ENCODE results near the gene CHTF8.
A peak's percentile ranks its signal among the peaks of the same experiment; 100 is the strongest.

CHTF8 gene

DNA sequence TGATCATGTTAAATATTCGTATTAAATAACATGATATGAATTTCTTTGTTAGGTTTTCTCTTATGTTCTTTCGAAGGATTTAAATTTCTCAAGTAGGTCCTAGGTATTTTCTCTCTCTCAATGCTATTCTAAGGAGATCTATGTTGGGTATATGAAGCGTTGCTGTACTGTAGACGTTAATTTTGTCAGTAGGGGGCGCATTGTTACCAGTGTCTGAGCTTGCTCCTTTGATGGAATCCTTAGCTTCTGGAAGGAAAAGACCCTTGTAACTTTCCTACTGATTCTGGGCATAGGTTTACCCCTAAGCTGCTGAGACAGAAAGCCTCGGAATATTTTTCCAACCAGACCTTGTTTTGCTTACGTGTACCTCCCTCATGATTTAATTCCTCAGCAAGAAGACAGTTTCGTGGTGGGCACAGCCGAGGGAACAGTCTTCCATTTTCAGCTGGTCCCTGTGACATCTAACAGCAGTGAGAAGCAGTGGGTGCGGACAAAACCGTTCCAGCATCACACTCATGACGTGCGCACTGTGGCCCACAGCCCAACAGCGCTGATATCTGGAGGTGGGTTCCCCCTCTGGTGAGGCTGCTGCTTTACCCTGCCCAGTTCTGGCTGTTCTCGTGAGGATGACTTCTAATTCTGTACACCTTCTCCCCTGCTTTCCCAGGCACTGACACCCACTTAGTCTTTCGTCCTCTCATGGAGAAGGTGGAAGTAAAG lies 17.9 kb upstream of the CHTF8 start:
- no peak for TF ChIP-seq EGR1 (IDR thresholded peaks at IDR 0.05)
- peak; percentile 73 for TF ChIP-seq RAD21 (IDR thresholded peaks at IDR 0.05; ENCODE audit: low read depth)
- TF ChIP-seq TAF1 (IDR thresholded peaks at IDR 0.05; ENCODE audit: low read depth) = no peak
- TF ChIP-seq, protein P1, sequence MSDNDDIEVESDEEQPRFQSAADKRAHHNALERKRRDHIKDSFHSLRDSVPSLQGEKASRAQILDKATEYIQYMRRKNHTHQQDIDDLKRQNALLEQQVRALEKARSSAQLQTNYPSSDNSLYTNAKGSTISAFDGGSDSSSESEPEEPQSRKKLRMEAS (IDR thresholded peaks at IDR 0.05) = no peak

DNA sequence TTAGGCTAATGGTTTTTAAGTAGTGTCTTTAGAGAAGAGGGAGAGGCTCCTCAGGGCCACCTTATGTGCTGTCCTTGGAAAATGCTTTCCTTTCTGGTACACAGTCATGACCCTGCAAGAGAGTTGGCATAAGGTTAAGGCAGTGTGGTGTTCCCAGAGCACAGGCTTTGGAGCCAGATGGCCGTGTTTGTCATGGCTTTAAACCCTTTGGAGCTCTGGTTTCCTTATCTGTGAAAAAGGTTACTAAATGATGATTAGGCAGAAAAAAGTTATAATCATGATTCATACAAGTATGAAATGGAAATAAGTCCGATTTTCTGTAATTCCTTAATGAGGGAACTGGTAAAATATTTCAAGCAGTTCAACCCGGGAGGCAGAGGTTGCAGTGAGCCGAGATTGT lies 13.3 kb upstream of the CHTF8 start:
- no peak for TF ChIP-seq TEAD4 (IDR thresholded peaks at IDR 0.05)
- TF ChIP-seq ZBTB7A (IDR thresholded peaks at IDR 0.05; ENCODE audit: low read depth) = no peak
- no peak for TF ChIP-seq YY1 (IDR thresholded peaks at IDR 0.05; ENCODE audit: low read depth)
- TF ChIP-seq TAF1 (IDR thresholded peaks at IDR 0.05; ENCODE audit: low read depth) = no peak
- TF ChIP-seq NFIC (IDR thresholded peaks at IDR 0.05) = no peak
- TF ChIP-seq, protein P2, sequence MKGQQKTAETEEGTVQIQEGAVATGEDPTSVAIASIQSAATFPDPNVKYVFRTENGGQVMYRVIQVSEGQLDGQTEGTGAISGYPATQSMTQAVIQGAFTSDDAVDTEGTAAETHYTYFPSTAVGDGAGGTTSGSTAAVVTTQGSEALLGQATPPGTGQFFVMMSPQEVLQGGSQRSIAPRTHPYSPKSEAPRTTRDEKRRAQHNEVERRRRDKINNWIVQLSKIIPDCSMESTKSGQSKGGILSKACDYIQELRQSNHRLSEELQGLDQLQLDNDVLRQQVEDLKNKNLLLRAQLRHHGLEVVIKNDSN (IDR thresholded peaks at IDR 0.05) = no peak
- TF ChIP-seq, protein P3, sequence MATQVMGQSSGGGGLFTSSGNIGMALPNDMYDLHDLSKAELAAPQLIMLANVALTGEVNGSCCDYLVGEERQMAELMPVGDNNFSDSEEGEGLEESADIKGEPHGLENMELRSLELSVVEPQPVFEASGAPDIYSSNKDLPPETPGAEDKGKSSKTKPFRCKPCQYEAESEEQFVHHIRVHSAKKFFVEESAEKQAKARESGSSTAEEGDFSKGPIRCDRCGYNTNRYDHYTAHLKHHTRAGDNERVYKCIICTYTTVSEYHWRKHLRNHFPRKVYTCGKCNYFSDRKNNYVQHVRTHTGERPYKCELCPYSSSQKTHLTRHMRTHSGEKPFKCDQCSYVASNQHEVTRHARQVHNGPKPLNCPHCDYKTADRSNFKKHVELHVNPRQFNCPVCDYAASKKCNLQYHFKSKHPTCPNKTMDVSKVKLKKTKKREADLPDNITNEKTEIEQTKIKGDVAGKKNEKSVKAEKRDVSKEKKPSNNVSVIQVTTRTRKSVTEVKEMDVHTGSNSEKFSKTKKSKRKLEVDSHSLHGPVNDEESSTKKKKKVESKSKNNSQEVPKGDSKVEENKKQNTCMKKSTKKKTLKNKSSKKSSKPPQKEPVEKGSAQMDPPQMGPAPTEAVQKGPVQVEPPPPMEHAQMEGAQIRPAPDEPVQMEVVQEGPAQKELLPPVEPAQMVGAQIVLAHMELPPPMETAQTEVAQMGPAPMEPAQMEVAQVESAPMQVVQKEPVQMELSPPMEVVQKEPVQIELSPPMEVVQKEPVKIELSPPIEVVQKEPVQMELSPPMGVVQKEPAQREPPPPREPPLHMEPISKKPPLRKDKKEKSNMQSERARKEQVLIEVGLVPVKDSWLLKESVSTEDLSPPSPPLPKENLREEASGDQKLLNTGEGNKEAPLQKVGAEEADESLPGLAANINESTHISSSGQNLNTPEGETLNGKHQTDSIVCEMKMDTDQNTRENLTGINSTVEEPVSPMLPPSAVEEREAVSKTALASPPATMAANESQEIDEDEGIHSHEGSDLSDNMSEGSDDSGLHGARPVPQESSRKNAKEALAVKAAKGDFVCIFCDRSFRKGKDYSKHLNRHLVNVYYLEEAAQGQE (IDR thresholded peaks at IDR 0.05; ENCODE audit: low read depth) = no peak
- no peak for TF ChIP-seq CREB1 (IDR thresholded peaks at IDR 0.05; ENCODE audit: low read depth)
- TF ChIP-seq EGR1 (IDR thresholded peaks at IDR 0.05) = no peak
- no peak for TF ChIP-seq CEBPB (IDR thresholded peaks at IDR 0.05)
- no peak for TF ChIP-seq RAD21 (IDR thresholded peaks at IDR 0.05; ENCODE audit: low read depth)
- no peak for TF ChIP-seq EP300 (IDR thresholded peaks at IDR 0.05; ENCODE audit: borderline replicate concordance)
- TF ChIP-seq FOXM1 (IDR thresholded peaks at IDR 0.05; ENCODE audit: borderline replicate concordance, low read depth) = no peak

DNA sequence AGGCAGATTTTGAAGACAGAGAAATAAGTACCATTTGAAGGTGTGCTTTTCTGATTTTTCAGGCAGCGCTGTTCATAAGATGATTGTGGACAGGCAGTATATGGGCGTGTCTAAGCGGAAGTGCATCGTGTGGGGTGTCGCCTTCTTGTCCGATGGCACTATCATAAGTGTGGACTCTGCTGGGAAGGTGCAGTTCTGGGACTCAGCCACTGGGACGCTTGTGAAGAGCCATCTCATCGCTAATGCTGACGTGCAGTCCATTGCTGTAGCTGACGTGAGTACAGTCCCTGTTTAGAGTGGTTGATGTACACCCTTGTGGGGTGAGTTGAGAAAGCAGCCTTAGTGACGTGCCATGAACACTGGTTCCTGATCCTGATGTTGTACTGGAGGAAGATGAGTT lies 10.7 kb upstream of the CHTF8 start:
- TF ChIP-seq FOXM1 (IDR thresholded peaks at IDR 0.05; ENCODE audit: borderline replicate concordance, low read depth) (no peak), CREB1 (IDR thresholded peaks at IDR 0.05; ENCODE audit: low read depth) (no peak)
- TF ChIP-seq, protein P3 (IDR thresholded peaks at IDR 0.05; ENCODE audit: low read depth) = no peak

DNA sequence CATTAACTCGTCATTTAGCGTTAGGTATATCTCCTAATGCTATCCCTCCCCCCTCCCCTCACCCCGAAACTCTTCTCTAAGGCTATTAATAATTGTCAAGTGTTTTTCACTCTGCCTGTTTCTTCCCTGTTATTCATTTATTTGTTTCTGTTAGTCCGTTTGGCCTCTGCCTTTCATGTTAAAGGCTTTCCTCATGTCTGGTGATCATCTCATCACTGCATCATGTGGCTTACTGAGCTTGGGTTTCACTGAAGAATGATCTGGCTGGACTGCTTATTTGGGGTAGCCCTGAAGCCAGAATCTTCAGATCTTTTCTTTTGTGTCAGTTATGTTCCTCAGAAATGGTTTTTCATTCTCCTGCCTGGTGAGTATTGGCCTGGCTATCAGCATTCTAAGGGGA lies 9.5 kb upstream of the CHTF8 start:
- TF ChIP-seq TAF1 (IDR thresholded peaks at IDR 0.05; ENCODE audit: low read depth) = no peak
- no peak for TF ChIP-seq YY1 (IDR thresholded peaks at IDR 0.05; ENCODE audit: low read depth)
- TF ChIP-seq, protein P2 (IDR thresholded peaks at IDR 0.05) = no peak
- no peak for TF ChIP-seq TCF12 (IDR thresholded peaks at IDR 0.05; ENCODE audit: low read depth)
- no peak for TF ChIP-seq EP300 (IDR thresholded peaks at IDR 0.05; ENCODE audit: borderline replicate concordance)
- TF ChIP-seq, protein P1 (IDR thresholded peaks at IDR 0.05) = no peak

DNA sequence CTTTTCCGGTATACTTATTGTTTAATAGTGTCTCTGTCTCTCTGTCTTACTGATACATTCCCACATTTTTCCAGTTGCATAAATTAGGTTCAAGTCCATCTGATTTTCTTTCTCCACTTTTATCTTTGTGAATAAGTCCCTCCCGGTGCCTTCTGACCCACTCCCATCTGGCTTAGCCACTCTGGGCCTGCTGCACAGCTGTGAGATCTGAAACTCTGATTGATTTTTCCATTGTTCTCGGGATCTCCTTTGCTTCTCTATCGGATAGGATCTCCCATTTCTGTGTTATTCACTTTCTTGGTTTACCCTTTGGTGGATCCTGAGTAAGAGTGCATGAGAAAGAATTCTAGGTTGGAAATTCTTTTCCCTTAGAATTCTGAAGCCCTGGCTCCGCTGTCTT lies 8.6 kb upstream of the CHTF8 start:
- TF ChIP-seq, protein P3 (IDR thresholded peaks at IDR 0.05; ENCODE audit: low read depth) = no peak
- no peak for TF ChIP-seq TEAD4 (IDR thresholded peaks at IDR 0.05)
- TF ChIP-seq EGR1 (IDR thresholded peaks at IDR 0.05) = no peak
- no peak for TF ChIP-seq ZBTB7A (IDR thresholded peaks at IDR 0.05; ENCODE audit: low read depth)
- TF ChIP-seq, protein P1 (IDR thresholded peaks at IDR 0.05) = no peak
- no peak for TF ChIP-seq NFIC (IDR thresholded peaks at IDR 0.05)
- TF ChIP-seq YY1 (IDR thresholded peaks at IDR 0.05; ENCODE audit: low read depth) = no peak

Measured in Ishikawa (cell line).